Coronary artery (tissue), 2 donors: Measurements from ENCODE around the gene EML1.

Experiments used
- DNase-seq: peaks from one replicate; pipeline ENCODE4 v3.0.0-alpha.2; 2017; ENCODE audit warnings: low spot score
- H3K27ac ChIP-seq, 2 donors: fragments of 200-600 bp; sonication (generic); one replicate each; pipeline ENCODE4 v1.5.1; 2016 to 2019
- H3K4me3 ChIP-seq: fragments of 200-600 bp; sonication (generic); 2 replicates; pipeline ENCODE4 v1.5.1; 2016; ENCODE audit warnings: mild to moderate bottlenecking, moderate library complexity
- TF ChIP-seq, protein P1 (sequence below): fragments of 200-600 bp; sonication (generic); IDR thresholded peaks from one replicate; pipeline ENCODE4 v1.5.1; 2019; ENCODE audit warnings: antibody characterized with exemption

The EML1 gene

GRCh38 chr14:99952453-99952852 lies 159.2 kb downstream of the EML1 start:
- DNase-seq, result no peak
- no peak overlapping the region for H3K4me3 ChIP-seq
- TF ChIP-seq, protein P1, sequence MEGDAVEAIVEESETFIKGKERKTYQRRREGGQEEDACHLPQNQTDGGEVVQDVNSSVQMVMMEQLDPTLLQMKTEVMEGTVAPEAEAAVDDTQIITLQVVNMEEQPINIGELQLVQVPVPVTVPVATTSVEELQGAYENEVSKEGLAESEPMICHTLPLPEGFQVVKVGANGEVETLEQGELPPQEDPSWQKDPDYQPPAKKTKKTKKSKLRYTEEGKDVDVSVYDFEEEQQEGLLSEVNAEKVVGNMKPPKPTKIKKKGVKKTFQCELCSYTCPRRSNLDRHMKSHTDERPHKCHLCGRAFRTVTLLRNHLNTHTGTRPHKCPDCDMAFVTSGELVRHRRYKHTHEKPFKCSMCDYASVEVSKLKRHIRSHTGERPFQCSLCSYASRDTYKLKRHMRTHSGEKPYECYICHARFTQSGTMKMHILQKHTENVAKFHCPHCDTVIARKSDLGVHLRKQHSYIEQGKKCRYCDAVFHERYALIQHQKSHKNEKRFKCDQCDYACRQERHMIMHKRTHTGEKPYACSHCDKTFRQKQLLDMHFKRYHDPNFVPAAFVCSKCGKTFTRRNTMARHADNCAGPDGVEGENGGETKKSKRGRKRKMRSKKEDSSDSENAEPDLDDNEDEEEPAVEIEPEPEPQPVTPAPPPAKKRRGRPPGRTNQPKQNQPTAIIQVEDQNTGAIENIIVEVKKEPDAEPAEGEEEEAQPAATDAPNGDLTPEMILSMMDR, result no peak
- H3K27ac ChIP-seq, result no peak overlapping the region

GRCh38 chr14:99955826-99956455 lies 162.7 kb downstream of the EML1 start:
- Histone ChIP-seq H3K4me3 (no peak overlapping the region), H3K27ac (no peak overlapping the region)
- TF ChIP-seq, protein P1, result no peak
- DNase-seq, result no peak

DNA sequence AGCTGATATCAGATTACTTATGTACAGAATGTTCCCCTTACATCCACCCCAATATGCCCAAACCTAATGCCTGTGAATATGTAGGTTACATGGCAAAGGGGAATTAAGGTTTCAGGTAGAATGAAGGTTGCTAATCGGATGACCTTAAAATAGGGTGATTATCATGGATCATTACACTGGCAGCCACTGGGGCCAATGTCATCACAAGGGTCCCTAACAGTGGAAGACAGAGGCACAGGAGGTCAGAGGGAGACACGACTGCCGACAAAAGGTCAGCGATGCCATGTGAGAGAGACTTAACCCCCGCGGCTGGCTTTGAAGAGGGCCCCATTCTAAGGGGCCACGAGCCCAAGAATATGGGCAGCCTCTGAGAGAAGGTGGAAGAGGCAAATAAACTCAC lies 165.2 kb downstream of the EML1 start:
- H3K4me3 ChIP-seq, result no peak overlapping the region
- no peak for DNase-seq
- TF ChIP-seq, protein P1, result no peak
- H3K27ac ChIP-seq, result no peak overlapping the region

- TF ChIP-seq, protein P1, result no peak
- H3K27ac ChIP-seq, result no peak overlapping the region
- no peak overlapping the region for H3K4me3 ChIP-seq
- DNase-seq, result no peak
Measured at GRCh38 chr14:99961826-99962518, 168.8 kb downstream of the EML1 start.

DNA sequence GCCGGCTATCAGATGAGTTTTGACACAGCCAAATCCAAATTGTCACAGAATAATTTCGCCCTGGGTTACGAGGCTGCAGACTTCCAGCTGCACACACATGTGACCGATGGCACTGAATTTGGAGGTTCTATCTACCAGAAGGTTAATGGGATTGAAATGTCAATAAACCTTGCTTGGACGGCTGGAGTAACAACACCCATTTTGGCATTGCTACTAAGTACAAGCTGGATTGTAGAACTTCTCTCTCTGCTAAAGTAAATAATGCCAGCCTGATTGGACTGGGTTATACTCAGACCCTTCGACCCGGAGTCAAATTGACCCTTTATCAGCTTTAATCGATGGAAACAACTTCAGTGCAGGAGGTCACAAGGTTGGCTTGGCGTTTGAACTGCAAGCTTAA lies 171.8 kb downstream of the EML1 start:
- TF ChIP-seq, protein P1, result no peak
- Histone ChIP-seq H3K4me3 (no peak overlapping the region), H3K27ac (no peak overlapping the region)
- no peak for DNase-seq

GRCh38 chr14:99966037-99966835 lies 173.0 kb downstream of the EML1 start:
- Histone ChIP-seq H3K27ac (no peak overlapping the region), H3K4me3 (no peak overlapping the region)
- DNase-seq, result no peak
- TF ChIP-seq, protein P1, result no peak
